ENCODE measurements around the gene TMC8. TPM values are rescaled to one million over a fixed set of nuclear protein-coding genes. Genes with fewer than 3 reads are reported as not detected.

TMC8 gene
- polyA plus RNA-seq, 1 experiment, result not detected

DNA sequence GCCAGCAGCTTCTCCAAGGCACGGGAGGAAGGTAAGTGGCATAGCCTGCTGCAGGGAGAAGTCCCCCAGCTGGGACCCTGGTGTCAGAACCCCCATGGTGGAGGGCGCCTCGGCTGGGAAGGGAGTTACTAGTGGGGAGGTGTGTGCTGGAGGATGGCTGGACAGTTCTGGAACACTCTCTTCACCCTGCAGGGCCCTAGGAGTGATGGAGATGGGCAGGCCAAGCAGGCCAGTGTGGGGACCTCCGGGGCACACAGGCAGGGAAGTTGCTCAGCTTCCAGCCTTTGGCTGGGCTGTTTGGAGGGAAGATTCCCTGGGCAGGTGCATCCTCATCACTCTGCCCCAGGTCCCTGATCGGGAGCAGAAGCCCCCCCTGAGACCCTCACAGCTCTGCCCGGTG is 16.3 kb downstream of the TMC8 start:
- Histone ChIP-seq H3K27me3 (ENCODE audit: control insufficient read depth, insufficient read depth, low read length) (no peaks in the 10 kb centered on the region; the same call in 1 of the 2 replicates), H3K4me3 (ENCODE audit: low read depth, low read length) (no peak overlapping the region), H3K36me3 (ENCODE audit: control insufficient read depth, insufficient read depth, low read length) (no peaks in the 10 kb centered on the region)
- ChIA-PET CTCF (no interaction called here), POLR2A (no interaction called here)
- TF ChIP-seq, protein P1, sequence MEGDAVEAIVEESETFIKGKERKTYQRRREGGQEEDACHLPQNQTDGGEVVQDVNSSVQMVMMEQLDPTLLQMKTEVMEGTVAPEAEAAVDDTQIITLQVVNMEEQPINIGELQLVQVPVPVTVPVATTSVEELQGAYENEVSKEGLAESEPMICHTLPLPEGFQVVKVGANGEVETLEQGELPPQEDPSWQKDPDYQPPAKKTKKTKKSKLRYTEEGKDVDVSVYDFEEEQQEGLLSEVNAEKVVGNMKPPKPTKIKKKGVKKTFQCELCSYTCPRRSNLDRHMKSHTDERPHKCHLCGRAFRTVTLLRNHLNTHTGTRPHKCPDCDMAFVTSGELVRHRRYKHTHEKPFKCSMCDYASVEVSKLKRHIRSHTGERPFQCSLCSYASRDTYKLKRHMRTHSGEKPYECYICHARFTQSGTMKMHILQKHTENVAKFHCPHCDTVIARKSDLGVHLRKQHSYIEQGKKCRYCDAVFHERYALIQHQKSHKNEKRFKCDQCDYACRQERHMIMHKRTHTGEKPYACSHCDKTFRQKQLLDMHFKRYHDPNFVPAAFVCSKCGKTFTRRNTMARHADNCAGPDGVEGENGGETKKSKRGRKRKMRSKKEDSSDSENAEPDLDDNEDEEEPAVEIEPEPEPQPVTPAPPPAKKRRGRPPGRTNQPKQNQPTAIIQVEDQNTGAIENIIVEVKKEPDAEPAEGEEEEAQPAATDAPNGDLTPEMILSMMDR (IDR thresholded peaks at IDR 0.05; ENCODE audit: insufficient read depth, low read depth, low read length), result no peak
- no peak for DNase-seq (ENCODE audit: low read depth)

DNA sequence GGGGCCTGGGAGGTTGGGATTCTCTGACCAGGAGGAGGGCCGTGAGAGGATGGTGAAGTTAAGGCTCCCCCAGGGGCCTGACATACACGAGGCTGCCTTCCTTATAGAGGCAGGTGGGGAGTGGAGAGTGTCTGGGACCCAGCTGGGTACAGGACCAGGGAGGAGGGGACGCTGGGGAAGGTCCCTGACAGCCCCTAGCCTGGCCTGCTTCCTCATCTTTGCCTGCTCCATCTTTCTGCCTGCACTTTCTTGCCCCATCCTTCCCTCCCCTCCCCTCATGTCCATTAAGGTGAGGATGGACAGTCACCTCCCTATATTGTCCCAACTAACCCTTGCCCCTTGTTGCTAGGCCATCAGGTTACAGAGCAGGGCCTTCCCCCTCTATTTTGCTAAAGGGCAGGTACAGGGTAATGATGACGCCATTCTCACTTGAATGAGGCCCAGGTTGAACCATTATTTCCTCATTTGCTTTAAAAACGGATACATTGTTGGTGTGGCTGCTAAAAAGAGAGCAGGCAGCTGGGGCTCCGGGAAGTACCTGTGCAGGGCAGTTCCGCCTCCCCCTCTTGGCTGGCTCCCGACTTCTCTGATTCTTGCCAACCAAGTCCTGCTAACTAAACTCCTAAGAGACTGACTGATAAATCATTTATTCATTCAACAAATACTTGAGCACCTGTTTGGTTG is 16.9 kb downstream of the TMC8 start:
- H3K27me3 ChIP-seq (ENCODE audit: control insufficient read depth, insufficient read depth, low read length), result no peaks in the 10 kb centered on the region; the same call in 1 of the 2 replicates
- POLR2A ChIA-PET, result no interaction called here
- TF ChIP-seq, protein P1 (IDR thresholded peaks at IDR 0.05; ENCODE audit: insufficient read depth, low read depth, low read length), result no peak
- no peak for DNase-seq (ENCODE audit: low read depth)
- no peaks in the 10 kb centered on the region for H3K36me3 ChIP-seq (ENCODE audit: control insufficient read depth, insufficient read depth, low read length)
- no peak overlapping the region for H3K4me3 ChIP-seq (ENCODE audit: low read depth, low read length)
- CTCF ChIA-PET, result no interaction called here

DNA sequence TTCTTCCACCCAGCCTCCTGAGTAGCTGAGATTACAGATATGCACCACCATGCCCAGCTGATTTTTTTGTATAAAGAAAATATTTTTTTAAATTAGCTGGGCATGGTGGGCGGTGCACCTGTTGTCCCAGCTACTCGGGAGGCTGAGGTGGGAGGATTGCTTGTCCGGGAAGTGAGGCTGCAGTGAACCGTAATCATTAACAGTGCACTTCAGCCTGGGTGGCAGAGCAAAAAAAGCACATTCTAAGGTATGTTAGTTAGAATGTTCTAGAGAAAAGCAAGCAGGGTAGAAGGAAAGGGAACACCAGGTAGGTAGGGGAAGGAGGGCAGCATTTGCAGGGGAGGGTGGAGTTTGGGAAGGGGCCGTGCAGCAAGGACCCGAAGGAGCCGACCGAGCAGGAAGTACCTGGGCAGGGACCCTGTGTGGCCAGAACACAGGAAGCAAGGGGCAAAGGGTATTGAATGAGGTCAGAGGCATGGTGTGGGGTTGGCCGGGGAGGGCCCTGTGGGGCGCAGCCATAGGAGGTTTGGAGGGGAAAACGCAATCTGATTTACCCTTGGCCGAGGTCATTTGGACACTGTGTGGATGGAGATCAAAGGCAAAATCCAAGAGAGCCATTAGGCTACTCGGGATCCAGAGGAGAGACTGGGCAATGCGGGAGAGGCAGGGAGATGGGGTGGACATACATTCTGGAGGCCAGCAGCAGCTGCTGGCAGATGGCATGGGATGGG is 17.9 kb downstream of the TMC8 start:
- H3K4me3 ChIP-seq (ENCODE audit: low read depth, low read length), result no peak overlapping the region
- H3K27me3 ChIP-seq (ENCODE audit: control insufficient read depth, insufficient read depth, low read length), result no peaks in the 10 kb centered on the region; the same call in 1 of the 2 replicates
- no peaks in the 10 kb centered on the region for H3K36me3 ChIP-seq (ENCODE audit: control insufficient read depth, insufficient read depth, low read length)
- POLR2A ChIA-PET, result no interaction called here
- TF ChIP-seq, protein P1 (IDR thresholded peaks at IDR 0.05; ENCODE audit: insufficient read depth, low read depth, low read length), result no peak
- CTCF ChIA-PET, result no interaction called here
- DNase-seq (ENCODE audit: low read depth), result no peak

DNA sequence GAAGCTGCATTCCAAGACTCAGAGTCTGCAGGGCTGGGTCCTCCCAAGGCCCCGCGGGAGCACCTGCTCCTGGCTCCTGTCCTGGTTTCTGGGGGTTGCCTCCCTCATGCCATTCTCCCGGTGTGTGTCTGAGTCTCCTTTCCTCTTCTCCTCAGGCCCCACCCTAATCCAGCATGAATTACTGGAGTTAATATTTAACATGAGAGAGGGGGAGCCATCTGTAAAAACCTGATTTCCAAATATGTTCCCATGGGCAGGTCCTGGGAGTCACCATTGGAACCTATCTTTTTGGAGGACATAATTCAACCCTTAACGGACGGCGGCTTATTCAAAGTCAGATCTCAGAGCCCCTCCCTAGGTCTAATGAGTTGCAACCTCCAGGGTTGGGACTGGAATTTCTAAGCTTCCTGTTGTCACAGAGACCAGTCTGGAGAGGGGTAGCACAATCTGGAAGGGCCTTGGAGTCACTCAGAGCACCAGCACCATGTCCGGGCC is 21.0 kb downstream of the TMC8 start:
- ChIA-PET POLR2A (no interaction called here), CTCF (no interaction called here)
- H3K36me3 ChIP-seq (ENCODE audit: control insufficient read depth, insufficient read depth, low read length), result no peaks in the 10 kb centered on the region
- no peak for DNase-seq (ENCODE audit: low read depth)
- no peak overlapping the region for H3K4me3 ChIP-seq (ENCODE audit: low read depth, low read length)
- H3K27me3 ChIP-seq (ENCODE audit: control insufficient read depth, insufficient read depth, low read length), result no peaks in the 10 kb centered on the region; the same call in 1 of the 2 replicates
- TF ChIP-seq, protein P1 (IDR thresholded peaks at IDR 0.05; ENCODE audit: insufficient read depth, low read depth, low read length), result no peak

Data from BJ (cell line).